ELF-1 (cell line): ENCODE data around the gene DYSF.
A peak's percentile ranks its signal among the peaks of the same experiment; 100 is the strongest.

Experiments
- DNase-seq: peaks from one replicate; pipeline ENCODE4 v3.0.0-alpha.2; 2016; ENCODE audit warnings: low read depth, low spot score

DYSF gene

GRCh38 chr2:71502941-71503738 is 49.8 kb downstream of the DYSF start:
- DNase-seq = no peak

DNA sequence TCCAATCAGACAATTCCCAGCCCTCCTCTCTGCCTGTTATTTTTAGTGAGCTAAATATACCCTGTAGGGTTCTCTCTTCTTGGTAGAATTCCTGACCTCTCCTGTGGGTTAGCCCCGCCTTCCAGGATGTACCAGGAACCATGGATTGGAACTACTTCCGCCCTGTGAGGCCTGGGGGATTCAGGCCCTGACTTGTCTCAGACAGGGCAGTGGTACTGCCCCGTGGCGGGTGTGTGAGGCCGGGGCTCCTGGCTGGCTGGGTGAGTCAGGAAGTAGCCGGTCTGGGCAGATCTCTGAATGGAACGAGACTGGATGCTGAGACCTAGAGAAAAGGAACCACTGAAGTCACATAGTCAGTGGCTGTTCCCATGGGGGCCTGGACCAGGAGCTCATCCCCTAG is 50.5 kb downstream of the DYSF start:
- DNase-seq = peak; percentile 23

DNA sequence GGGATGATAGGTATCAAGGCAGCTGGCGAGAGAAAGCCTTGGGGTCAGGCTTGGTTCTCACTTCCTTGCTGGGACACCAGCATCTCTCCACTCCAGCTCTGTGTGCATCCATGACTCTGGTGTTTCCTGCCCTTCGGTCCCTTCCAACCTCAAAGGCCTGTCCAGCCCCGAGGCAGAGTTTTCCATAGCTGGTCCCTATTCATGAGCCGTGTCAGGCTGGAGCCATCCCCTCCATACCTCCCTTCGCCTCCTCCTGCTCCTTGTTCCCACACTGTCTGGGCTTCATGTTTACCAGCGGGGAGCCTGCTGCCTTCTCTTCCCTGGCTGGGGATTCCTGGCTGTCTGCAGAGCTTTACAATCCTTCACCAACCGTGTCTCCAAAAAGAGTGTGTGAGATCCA is 51.2 kb downstream of the DYSF start:
- no peak for DNase-seq

GRCh38 chr2:71505086-71505769 is 51.9 kb downstream of the DYSF start:
- no peak for DNase-seq

DNA sequence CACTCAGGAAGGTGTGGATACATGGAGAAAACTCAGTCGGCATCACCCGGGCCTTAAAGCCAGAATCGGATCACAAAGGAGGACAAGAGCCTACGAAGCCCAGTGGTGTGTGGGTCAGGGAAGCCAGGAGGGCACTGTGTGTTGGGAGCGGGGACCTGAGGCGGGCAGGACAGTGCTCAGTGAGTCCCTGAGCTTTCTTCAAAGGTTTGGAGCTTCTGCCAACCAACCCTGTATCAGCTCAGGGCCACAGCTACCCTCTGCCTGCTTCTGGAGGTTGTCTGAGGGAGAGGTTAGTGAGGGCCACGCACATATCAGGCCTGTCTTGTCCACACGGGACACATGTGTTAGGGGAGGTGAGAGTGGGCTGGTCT is 52.4 kb downstream of the DYSF start:
- DNase-seq = no peak

GRCh38 chr2:71506222-71507153 is 53.1 kb downstream of the DYSF start:
- DNase-seq = no peak

DNA sequence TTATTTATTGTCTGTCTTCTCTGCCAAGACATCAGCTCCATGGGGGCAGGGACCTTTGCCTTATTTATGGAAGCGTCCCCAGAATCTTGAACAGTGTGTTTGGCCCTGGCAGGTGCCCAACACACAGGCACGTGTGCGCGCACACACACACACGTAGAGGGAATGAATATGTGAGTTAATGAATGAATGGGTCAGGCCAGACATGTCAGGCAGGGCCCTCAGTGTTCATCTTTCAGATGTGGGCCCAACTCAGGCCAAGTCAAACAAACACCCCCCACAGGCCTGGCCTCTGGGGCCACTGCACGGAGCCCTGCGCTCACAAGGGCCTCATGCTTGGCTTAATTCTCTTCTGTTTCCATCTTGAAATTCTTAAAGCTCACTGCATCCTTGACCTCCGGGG is 54.1 kb downstream of the DYSF start:
- no peak for DNase-seq

DNA sequence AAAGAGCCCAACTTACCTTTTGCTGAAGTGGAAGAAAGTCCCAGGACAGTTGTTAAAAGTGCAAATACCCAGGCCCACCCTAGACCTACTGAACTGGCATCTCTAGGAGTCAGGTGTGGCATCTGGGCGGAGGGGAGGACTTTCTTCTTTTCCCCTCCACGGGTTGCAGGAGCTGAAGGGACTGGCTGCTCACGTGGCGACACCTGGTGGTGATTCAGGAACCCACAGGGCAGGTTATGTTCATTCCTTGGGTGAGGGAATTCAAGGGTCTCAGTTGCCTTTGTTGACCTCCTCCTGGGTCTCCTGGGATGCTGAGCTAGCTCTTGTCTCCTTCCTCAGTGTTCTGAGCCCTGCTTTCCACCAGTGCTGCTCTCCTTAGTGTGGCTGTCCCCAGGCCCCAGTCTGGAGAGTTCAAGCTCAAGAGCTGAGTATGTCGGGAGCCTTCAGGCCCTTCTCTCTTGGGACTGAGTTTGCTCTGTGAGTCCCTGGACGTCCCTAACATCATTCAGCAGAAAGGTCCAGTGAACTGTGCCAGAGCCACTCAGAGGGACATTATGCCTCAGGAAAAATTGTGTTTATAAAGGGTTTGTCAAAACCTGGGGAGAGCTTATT is 56.9 kb downstream of the DYSF start:
- peak; percentile 76 for DNase-seq

GRCh38 chr2:71510938-71511337 is 57.6 kb downstream of the DYSF start:
- DNase-seq = no peak

- no peak for DNase-seq
These were observed 58.4 kb downstream of the DYSF start for GRCh38 chr2:71511776-71512175.

DNA sequence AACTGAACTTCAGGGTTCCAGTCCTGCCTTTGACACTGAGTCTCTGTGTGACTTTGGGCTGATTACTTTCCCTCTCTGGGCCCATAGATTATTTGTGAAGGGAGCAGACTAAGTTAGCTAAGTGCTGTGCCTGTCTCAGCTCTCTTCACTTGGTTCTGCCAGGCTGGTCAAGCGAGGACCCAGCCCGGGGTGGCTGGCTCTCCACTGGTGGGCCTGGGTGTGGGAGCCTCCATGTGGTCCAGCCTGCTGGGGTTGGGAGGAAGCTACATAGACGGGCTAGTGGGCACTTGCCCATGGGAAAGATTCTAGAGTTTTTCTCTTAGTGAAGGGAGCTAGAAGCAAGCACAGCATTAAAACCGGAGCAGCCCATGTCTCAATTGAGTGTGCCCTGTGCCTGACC is 59.0 kb downstream of the DYSF start:
- no peak for DNase-seq

DNA sequence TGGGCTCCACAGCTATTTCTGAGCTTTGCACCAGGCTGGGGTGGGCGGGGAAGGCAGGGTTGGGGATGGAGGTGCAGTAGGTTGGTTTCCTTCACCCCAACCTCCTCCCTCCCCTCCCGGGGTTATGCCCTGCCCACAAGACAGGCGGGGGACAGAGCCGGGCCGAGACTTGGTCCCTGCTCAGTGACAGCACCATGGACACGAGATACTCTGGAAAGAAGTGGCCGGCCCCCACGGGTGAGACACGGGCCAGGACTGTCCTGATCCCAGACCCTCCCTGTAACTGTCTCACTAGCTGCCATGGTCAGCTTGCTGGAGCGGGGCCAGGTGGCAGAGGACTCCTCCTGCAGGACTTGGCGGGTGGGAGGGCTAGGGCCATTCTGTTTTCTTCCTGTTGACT is 59.7 kb downstream of the DYSF start:
- DNase-seq = no peak

DNA sequence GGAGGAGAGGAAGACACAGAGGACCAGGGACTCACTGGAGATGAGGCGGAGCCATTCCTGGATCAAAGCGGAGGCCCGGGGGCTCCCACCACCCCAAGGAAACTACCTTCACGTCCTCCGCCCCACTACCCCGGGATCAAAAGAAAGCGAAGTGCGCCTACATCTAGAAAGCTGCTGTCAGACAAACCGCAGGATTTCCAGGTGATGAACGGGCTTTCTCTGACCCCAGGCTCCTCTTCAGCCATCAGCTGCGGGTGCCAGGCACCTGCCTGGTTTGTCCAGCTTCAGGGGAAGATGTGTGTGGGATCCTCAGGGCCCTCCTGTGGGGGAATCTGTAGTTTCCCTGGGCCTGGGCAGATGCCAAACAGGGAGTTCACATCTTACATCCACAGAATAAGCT is 60.4 kb downstream of the DYSF start:
- no peak for DNase-seq

DNA sequence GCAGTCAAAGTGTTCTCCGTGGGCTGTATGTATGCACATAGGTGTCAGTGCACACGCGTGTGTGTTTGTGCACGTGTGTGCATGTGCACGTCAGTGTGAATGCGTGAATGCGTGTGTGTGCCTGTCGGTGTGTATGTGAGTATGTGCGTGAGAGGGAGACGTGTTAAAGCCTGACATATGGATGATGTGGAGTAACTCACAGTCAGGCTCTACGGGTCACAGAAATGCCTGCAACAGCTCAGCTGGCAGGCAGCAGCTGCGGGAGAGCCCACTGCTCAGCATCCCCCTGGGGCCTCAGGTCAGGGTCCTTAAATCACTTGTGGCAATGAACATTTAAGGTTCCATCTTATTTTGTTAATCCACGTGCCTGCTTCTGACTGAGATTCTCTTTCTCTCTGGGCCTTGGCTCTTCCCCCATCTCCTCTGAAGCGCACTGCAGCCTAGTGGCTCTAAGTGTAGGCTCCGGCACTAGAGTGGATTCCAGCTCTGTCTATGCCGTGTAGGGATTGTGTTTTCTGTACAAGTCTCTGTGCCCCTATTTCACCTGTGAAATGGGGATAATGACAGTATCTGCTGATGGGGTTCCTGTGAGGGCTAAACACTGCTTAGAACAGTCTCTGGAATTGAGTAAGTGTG is 63.0 kb downstream of the DYSF start:
- DNase-seq = no peak

DNA sequence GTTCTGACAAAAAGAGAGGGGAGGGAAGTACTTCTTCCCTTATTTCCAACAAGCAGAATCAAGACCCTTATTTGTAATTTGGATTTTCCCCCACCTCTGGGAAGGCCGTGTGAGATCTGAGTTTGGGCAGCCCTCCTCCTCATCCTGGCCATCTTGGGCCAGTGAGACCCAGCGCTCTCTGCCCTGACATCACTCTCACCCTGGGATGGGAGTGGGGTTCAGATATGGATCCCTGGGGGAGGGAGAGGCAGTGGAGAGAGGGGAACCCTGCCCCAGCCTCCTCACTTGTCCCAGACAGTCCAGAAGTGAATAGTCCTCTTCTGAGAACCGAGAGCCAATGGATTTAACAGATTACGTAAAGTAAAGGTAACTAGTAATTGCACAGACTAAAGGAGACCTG is 64.5 kb downstream of the DYSF start:
- DNase-seq = no peak

GRCh38 chr2:71521436-71521950 is 68.1 kb downstream of the DYSF start:
- no peak for DNase-seq

DNA sequence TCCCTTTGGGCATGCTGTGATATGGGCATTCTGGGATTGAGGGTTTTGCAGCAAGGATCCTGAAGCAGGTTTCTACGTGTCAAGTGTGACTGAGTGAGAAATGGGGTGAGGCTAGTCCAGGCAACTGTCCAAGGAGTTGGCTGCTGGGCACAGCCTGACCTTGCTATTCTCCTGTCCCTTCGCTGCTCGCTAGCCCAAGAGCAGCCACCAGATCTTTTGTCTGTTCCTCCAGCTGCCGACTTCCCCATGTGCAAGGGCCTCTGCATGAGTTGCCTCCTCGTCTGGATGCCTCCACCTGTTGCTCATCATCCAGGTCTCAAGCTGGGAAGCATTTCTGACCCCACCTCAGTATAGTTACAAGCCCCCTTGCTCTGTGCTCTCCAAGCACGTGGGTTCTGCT is 71.1 kb downstream of the DYSF start:
- no peak for DNase-seq

DNA sequence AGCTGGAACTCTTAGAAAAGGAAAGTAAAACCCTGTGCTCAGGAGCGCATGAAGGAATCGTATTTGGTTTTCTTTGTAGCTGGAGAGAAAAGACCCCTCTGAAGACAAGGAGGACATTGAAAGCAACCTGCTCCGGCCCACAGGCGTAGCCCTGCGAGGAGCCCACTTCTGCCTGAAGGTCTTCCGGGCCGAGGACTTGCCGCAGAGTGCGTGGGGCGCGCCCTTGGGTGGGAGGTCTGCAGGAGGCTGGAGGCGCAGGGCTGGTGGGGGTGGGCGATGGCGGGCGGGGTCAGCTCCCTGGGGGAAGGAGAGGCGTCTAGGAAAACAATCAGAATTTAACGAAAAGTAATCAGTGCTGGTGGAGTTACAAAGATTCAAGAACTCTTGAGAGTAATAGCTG is 72.8 kb downstream of the DYSF start:
- no peak for DNase-seq

DNA sequence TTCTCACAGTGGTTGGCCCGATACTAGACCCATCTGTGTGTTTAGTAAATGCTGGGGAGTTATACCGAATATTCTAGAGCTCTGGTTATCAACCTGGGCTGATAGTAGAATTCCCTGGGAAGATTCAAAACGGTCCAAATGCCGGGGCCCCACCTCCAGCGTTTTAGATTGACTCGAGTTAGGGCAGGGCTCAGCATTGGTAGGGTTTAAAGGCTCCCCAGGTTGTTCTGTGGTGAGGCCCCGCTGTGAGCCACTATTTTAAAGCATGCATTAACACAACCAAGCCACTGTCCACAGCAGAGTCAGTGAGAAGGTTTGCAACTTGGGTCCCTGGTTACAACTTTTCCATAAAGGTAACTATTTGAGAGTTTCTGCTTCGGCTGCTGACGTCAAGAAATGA is 73.6 kb downstream of the DYSF start:
- no peak for DNase-seq

GRCh38 chr2:71528131-71528591 is 74.8 kb downstream of the DYSF start:
- no peak for DNase-seq

DNA sequence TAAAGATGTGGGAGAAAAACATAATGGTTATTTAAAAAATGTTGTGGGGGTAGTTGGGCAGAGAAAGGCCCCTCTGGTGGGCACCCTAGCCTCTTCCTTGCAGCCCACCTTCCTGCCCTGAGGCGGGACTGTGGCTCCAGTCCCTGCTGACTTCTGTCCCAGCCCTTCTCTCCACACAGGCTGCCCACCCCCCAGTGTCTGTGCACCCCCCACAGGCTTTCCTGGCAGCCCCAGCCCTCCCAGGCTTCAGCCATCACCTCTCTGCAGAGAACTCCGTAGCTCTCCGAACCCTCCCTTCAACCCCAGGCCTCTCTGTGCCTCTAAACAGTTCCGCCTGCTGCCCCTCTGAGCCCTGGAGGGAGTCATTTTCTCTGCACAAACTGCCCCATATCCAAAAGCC is 75.4 kb downstream of the DYSF start:
- DNase-seq = no peak
